ENCODE results near the gene ZBTB39.
"Not testable (repeated sequence)": the region's sequence is repeated elsewhere in the genome, so short reads cannot be mapped to it uniquely, and the experiment has no call there.

Gene ZBTB39, protein sequence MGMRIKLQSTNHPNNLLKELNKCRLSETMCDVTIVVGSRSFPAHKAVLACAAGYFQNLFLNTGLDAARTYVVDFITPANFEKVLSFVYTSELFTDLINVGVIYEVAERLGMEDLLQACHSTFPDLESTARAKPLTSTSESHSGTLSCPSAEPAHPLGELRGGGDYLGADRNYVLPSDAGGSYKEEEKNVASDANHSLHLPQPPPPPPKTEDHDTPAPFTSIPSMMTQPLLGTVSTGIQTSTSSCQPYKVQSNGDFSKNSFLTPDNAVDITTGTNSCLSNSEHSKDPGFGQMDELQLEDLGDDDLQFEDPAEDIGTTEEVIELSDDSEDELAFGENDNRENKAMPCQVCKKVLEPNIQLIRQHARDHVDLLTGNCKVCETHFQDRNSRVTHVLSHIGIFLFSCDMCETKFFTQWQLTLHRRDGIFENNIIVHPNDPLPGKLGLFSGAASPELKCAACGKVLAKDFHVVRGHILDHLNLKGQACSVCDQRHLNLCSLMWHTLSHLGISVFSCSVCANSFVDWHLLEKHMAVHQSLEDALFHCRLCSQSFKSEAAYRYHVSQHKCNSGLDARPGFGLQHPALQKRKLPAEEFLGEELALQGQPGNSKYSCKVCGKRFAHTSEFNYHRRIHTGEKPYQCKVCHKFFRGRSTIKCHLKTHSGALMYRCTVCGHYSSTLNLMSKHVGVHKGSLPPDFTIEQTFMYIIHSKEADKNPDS

DNA sequence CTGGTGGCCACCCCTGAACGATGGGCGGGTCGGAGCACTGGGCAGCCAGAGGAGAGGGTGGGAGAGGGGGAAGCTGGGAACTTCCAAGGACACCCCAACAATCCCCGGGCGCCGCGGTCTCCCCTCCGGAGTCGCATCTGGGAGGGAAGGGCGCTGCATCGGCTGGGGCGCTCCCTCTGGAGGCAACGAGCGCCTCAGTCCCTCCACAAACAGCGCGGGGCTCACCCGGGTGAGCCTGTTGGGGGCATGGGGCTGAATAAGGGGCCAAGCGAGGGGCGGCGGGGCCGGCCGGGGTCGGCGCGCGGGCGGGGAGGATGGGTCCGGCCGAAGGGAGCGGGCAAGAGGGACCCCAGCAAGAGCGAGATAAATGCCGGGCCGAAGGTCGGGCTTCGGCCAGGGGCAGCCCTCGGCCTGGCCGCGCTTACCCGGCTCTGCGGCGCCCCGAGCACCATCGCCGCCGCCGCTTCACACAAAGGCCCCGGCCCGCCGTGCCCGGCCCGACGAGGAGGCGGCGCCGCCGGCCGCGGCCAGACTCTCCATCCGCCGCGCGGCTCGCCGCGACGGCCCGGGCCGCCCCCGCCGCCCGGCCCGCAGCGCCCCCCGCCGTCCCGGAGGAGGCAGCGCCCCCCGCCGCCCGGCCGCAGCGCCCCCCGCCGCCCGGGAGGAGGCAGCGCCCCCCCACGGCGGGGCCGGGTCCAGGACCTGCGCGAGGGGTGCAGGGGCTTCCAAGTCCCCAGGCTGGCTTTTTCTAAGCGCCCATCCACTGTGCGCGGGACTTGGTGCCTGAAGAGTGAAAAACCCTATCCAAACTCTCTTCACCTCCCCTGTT lies at the start of gene ZBTB39:
TSS of gene ZBTB39 (minus strand) at position 567 of the 829 bp plus-strand sequence. CDS start 1,629 bp downstream, outside the sequence.
- no peak for FAIRE-seq

DNA sequence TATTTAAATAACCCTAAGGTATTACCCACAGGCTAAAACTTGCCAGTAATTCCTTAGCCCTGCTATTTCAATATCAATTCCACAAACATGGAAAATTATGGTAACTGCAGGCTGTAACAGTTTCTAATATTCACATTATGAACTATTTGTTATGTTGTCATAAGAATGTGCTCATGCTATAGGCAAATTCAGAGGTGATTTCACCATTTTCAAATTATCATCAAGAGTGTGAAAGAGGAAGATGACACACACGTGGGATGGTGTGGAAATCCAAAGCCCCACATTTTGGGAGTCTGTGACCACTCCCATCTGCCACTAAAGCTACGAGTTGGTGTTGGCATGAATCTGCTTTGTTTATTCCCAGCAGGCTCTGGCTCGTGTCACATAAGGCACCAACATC lies 49.5 kb upstream of the ZBTB39 start:
- FAIRE-seq = no peak

DNA sequence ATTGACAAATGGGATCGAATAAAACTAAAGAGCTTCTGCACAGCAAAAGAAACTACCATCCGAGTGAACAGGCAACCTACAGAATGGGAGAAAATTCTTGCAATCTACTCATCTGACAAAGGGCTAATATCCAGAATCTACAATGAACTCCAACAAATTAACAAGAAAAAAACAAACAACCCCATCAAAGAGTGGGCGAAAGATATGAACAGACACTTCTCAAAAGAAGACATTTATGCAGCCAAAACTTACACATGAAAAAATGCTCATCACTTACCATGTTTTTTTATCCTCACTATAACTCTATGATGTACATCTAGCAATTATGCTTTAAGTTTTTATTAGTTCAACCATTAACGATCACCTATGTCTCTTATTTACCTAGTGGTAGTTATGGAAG lies 47.6 kb upstream of the ZBTB39 start:
- not testable (repeated sequence) for FAIRE-seq

DNA sequence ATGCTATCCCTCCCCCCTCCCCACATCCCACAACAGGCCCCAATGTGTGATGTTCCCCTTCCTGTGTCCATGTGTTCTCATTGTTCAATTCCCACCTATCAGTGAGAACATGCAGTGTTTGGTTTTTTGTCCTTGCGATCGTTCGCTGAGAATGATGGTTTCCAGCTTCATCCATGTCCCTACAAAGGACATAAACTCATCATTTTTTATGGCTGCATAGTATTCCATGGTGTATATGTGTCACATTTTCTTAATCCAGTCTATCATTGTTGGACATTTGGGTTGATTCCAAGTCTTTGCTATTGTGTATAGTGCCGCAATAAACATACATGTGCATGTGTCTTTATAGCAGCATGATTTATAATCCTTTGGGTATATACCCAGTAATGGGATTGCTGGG lies 46.8 kb upstream of the ZBTB39 start:
- not testable (repeated sequence) for FAIRE-seq

DNA sequence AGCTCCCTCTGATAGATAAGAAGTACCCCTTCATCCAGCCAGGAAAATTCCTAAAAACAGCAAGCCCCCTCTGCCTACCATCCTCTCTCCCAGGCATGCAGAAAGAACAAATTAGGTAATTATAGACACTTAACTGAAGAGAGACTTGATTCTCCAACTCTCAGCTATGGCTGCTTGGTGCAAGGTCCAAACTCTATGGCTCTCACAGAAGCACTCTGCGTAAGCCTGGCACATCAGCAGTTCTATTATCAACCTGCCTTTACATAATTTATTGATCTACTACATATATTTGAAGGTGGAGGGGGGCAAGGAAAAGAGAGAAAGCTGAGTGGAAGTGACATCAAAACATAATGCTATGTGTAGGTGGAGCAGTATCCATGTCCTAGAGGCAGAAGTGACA lies 44.7 kb upstream of the ZBTB39 start:
- no peak for FAIRE-seq

DNA sequence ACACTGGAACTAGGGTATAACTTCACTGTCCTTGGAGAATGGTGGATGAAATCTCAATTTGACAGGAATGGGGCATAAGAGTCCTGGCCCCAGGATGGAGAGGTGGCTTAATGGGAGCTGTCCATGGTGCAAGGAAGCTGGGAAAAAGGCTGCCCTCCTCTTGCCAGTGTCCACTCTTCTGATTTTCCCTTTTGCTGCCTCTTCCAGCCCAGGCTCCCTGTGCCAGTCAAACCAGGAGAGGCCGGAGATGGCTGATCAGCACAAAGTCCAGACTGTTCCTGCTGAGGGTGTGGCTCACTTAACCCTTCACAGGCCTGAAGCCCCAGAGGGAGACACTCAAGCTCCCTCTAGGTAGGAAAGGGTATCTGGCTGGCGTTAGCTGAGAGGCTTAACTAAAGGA lies 43.5 kb upstream of the ZBTB39 start, which contains the start of gene MYO1A:
TSS of gene MYO1A (minus strand) at position 240 of the 400 bp plus-strand sequence. CDS start 1,806 bp downstream, outside the sequence.
- no peak for FAIRE-seq

DNA sequence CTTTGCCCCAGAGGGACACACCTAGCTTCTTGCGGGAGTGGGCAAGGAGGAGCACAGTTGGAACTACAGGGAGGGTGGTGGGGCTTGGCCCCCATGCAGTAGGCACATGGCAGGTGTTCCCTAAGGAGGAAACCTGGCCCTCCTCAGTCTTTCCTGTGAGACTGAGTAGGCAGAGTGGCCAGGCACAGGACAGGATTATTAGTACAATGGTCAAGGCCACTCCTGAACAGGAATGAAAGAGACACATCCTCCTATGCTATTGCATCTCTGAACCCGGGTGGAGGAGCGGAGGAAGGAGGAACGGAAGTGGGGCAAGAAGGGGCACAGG lies 42.7 kb upstream of the ZBTB39 start:
- no peak for FAIRE-seq

DNA sequence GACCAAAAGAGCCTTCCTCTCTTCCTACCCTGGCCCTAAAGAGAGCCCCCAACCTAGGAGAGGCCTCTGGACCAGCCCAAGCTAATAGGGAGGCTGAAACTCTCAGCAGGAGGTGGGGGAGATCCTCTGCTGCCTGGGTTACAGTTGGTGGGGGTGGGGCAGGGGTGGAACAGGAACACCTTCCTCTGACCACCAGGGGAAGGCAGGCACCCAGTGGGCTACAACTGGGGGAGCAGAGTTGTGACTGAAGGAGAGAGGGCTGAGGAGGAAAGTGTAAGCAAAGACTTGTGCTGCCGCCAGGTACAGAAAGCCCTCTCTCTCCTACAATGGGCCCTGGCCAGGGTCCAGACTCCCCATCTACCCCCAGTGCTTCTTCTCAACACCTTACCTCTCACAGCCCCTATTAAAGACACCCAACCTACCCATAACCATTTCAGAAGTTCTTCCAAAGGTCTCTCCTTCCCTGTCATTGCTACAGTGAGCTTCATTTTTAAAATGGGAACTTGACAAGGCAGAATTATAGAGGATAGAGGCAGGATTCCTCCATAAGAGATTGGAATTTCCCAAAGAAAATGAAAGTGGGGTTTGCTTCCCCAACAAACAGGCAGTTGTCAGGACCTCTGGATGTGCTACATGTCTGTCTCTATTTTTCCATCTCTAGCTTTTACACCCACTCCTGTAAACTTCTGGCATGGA lies 42.2 kb upstream of the ZBTB39 start:
- FAIRE-seq = no peak

DNA sequence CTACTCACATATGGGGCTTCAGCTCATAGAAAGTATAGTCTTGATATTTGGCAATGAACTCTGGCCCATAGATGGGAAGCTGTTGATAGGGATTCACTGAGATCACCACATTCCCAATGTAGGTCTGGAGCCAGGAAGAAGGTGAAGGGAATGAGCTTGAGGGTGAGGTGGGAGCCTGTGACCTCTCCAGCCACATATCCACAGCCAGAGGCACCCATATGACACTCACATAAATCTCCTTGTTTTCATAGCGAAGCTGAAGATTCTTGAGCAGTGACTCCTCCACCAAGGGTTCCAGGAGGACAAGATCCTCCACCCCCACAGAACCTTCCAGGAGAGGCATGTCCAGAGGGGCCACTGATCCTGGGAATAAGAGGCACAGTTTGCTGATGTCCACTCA lies 41.6 kb upstream of the ZBTB39 start:
- FAIRE-seq = no peak

DNA sequence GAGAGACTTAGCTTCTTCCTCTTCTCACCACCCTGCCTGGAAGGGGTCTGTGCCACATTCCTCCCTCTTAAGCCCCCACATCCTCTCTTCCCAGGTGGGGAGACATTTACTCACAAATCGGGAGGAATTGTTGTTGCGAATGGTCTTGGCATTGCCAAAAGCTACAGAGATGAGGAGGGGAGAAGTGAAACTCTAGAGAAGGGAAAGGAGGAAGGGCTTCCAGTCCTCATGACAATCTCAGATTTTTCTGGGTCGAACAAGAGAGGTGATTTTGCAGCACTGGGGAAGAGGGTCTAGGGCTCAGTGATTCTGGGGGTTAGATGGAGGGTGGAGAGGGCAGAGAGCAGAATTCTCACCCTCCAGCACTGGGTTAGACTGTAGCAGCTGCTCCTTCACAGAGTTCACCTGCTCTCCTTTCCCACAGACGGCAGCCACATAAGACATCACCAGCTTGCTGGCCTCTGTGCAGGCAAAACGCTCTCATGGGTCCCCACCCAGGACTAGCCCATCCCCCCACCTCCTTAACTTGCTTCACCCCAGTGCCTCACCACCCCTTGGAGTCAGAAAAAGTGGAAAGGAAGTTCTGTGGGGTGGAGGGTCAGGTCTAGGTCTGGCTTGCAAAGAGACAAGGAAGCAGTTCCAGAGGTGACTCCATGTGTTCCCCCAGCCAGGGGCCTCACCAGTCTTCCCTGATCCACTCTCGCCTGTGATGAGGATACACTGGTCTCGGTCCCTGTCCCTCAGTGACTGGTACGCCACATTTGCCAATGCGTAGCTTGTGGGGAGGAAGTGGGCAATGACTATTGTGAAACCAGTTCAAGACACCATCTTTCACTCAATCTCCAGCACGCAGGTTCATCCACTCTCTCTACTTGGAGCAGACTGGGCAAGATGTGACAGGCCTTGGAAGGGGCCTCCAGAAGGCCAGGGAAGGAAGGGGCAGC lies 40.9 kb upstream of the ZBTB39 start:
- FAIRE-seq = no peak

DNA sequence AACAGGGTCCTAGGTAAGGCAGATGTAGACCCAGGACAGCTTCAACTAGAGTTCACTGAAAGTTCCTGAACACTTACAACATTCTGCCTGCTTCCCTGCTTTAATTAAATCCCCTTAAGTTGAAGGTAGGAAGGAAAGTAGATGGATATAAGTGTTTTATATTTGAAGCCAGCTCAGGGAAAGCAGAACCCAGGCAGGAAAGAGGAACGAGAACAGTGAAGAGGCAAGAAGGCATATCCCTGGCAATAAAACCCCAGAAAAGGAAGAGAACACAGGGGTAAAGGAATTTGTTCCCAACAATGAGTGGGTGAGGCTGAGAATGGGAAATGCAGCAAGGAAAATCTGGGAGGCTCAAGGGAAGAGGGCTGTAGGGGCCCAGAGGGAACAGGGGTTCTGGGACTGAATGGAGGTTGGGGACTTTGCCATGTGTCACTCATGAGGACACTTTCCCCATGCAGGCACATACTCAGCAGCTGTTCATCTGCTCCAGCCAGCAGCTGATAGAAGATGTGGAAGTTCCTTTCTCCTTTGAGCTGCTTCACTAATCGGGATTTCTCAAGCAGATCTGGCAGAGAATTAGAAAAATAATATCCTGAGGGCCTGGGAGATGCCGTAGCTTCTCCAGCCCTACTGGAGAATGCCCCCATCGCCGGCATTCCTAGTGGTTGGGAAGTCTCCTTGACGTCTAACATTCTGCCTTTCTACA lies 39.9 kb upstream of the ZBTB39 start:
- FAIRE-seq = no peak

DNA sequence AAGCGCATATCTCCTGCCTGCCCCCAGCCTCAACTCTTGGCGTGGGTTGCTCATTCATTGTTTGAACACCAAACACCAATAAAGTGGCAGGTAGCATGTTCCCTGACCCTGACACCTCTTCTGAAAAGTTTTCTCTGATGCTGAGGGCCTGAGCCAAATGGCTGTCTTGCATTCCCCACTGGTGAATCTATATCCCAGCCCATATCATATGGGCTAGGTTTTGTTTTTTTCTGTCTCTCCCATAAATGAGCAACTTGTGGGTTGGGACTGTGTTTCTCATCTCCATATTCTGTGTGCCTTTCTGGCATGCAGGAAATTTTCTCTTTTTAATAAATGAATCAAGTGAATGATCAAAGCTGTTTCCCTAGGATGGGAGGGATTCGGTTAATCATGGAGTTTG lies 38.5 kb upstream of the ZBTB39 start:
- FAIRE-seq = no peak

DNA sequence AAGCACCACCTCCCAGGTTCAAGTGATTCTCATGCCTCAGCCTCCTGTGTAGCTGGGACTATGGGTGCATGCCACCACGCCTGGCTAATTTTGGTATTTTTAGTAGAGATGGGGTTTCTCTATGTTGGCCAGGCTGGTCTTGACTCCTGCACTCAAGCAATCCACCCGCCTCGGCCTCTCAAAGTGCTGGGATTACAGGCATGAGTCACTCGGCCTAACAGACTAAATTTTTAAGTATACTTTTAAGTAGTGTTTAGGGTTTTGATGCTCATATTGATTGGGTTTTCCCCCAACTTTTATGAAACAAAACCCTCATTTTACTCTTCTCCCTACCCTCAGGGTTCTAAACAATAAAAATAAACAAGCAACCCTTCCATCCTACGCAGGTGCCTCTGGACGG lies 38.1 kb upstream of the ZBTB39 start:
- no peak for FAIRE-seq

DNA sequence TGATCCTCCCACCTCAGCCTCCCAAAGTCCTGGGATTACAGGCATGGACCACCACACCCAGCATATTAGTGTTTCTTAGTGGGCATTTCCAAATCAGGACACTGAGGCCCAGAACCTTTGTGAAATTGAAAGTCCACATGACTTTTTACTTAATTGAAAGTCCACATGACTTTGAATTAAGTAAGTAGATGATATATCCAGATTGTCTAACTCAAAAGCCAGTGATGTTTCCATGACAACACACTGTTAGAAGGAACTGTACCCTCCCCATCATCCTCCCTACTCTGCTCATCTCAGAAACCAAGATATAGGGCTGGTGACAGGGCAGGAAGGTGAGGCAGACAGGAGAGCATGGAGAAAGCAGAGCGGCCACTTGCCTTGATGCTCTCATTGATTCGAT lies 36.3 kb upstream of the ZBTB39 start:
- no peak for FAIRE-seq

DNA sequence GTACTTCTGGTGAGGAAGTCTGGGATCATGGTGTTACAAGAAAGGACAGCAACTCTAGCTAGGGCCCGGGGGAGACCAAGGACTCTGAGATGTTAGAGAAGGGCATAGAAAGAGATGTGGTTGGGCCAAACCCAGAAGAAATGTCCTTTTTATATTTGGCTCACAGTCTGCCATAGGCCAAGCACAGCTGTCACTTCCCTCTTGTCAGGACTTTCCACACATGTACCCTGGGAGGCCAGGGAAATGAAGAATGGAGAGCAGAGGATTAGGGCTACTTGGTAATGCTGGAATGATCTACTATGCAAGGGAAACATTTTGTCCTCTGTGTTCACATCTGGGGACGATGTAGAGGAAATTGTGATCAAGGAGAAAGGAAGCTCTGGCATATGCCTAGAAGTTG lies 34.4 kb upstream of the ZBTB39 start:
- FAIRE-seq = no peak

DNA sequence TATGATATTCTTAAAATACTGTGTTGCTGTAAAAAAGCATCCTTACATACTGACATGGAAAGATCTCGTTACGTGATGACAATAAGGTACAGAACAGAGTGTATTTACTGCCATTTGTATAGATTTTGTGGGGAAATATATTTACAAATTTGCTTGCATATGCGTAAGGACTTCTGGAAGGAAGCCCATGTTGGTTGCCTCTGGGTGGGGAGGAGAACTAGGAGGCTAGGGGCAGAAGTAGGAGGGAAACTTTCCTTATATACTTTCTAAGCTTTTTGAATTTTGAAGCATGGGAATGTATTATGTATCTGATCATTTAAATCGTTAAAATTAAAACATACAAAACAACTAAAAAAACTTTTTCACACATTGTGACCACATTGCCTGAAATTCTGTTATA lies 33.9 kb upstream of the ZBTB39 start:
- no peak for FAIRE-seq

DNA sequence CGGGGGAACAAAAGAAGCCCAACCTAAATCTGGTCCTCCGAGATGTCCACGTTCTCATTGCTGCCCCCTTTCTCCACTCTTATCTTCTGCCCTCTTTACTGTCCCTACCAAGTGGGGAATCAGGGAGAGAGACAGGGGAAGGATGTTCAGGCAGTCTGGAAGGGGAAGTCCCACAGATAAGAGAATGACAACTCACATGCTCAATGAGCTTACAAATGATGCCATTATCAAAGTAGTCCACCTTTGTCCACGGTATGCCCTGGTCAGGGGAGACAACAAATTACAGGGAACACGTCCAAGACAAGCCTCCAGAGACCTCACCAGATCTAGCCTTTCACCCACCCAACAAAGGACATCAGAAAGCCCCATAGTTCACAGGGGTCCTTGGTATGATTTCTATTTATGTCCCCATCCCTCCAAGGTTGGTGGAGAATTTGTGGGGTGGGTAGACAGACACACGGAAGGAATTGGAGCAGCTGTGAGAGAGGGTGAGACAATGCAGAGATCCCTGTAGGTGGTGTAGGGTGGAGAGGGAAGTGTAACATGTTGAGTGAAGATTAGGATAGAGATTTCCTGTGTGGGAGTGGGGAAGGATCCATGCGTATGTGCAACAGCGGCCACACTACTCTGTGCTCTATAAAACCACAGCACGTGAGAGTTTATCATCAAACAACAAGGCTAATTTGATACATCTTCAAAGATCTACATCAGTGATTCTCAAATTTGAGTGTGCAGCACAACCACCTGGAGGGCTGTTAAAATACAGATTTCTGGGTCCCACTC lies 32.9 kb upstream of the ZBTB39 start:
- FAIRE-seq = no peak

DNA sequence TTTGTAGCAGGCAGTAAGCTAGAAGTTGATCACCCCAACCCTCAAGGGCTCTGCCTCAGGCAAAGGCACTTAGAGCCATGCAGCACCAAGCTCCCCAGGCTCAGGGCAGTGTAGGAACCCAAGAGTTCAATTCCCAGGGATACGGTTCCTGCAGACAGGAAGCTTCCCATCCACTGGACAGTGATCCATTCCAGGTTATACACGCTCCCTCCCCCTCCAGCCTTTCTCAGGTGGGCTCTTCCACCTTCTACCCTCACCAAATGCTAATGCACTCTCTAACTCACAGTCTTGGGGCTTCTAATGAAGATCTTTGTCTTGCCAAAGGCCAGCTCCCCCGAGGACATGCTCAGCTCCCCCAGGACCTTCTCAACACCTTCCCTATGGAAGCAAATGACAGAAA lies 30.9 kb upstream of the ZBTB39 start:
- FAIRE-seq = no peak

DNA sequence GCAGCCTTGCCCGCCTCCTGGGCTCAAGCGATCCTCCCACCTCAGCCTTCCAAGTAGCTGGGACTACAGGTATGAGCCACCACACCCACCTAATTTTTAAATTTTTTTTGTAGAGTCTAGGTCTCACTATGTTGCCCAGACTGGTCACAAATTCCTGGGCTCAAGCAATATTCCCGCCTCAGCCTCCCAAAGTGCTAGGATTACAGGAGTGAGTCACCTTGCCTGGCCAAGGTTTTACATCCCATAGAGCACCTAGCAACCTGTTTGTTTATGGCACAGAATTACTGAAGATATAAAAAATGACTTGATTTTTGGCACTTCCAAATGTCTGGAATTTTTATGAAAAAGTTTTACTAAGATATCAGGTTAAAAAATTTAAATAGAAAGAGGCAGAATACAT lies 27.1 kb upstream of the ZBTB39 start:
- FAIRE-seq = no peak

DNA sequence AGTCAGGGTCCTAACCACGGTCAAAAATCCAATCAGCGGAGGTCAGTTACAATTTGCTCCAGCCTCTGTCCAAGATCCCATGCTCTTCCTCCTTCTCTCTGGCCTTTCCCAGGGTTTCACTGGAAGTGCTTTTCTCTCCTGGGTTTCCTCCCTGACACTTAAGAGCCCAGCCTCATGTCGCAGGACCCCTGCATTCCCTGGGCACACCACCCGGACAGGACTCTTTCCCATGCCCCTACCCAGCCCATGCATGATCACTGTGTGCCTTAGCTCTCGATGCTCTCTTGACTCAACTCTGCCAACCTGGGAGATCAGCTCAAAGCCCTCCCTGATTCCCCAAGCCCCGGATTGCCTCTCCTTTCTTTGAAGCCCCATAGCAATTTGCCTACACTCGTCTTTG lies 25.4 kb upstream of the ZBTB39 start:
- no peak for FAIRE-seq
